DND-41 (cell line): Measurements from ENCODE around the gene LRRC42.

Experiments used
- ATAC-seq: fragments of 200-7000 bp; cut with Tn5 transposase; 3 replicates; pipeline ENCODE4 v1.9.1; 2021; ENCODE audit warnings: low read depth; ENCODE audit not compliant: insufficient read depth
- DNase-seq: peaks from one replicate; pipeline ENCODE4 v3.0.0-alpha.2; 2020
- H2AFZ ChIP-seq: 2 replicates; pipeline ENCODE4 v1.6.0; 2012; ENCODE audit warnings: low read depth, low read length
- H3K27ac ChIP-seq: 2 replicates; pipeline ENCODE4 v1.5.1; 2012; ENCODE audit warnings: low read length, inconsistent platforms
- H3K27me3 ChIP-seq: fragments of 200-600 bp; sonication (generic); 2 replicates; pipeline ENCODE4 v1.6.0; 2012; ENCODE audit warnings: low read length, mild to moderate bottlenecking, inconsistent platforms; ENCODE audit not compliant: insufficient read depth, poor library complexity
- H3K36me3 ChIP-seq: 2 replicates; pipeline ENCODE4 v1.5.1; 2012; ENCODE audit warnings: low read length, inconsistent platforms; ENCODE audit not compliant: insufficient read depth
- H3K4me1 ChIP-seq: 2 replicates; pipeline ENCODE4 v1.5.1; 2012; ENCODE audit warnings: mild to moderate bottlenecking, low read length; ENCODE audit not compliant: insufficient read depth
- H3K4me2 ChIP-seq: 2 replicates; pipeline ENCODE4 v1.6.0; 2012; ENCODE audit warnings: mild to moderate bottlenecking, moderate library complexity, low read length, inconsistent platforms; ENCODE audit not compliant: insufficient read depth
- H3K4me3 ChIP-seq, 2 experiments: fragments of 200-600 bp in 1 of 2; shearing (Covaris generic) in 1 of 2; 2 replicates each; pipeline ENCODE4 v1.5.1; 2012 to 2016; ENCODE audit warnings: inconsistent platforms in 2 of 2, low read length in 2 of 2, mild to moderate bottlenecking in 2 of 2, low read depth in 1 of 2, moderate library complexity in 1 of 2
- H3K79me2 ChIP-seq: 2 replicates; pipeline ENCODE4 v1.6.0; 2012; ENCODE audit warnings: low read length, inconsistent platforms; ENCODE audit not compliant: insufficient read depth
- H3K9ac ChIP-seq: 2 replicates; pipeline ENCODE4 v1.6.0; 2012; ENCODE audit warnings: low read depth, mild to moderate bottlenecking, inconsistent platforms, low read length, moderate library complexity
- H3K9me3 ChIP-seq: 2 replicates; pipeline ENCODE4 v1.5.1; 2012; ENCODE audit warnings: low read length, moderate library complexity, mild to moderate bottlenecking, inconsistent platforms; ENCODE audit not compliant: insufficient read depth, severe bottlenecking
- H4K20me1 ChIP-seq: 2 replicates; pipeline ENCODE4 v1.6.0; 2012; ENCODE audit warnings: low read length; ENCODE audit not compliant: insufficient read depth
- CTCF ChIP-seq: IDR thresholded peaks from 2 replicates; pipeline ENCODE4 v1.5.1; 2012; ENCODE audit warnings: borderline replicate concordance, low read length, moderate library complexity, mild to moderate bottlenecking; ENCODE audit not compliant: poor library complexity, severe bottlenecking; ENCODE audit errors: extremely low read depth
- EZH2 ChIP-seq: IDR thresholded peaks from 3 replicates; pipeline ENCODE4 v1.6.1; 2012; ENCODE audit warnings: borderline replicate concordance, low read depth, mild to moderate bottlenecking, moderate library complexity, low read length, inconsistent platforms; ENCODE audit not compliant: severe bottlenecking

The LRRC42 gene

GRCh38 chr1:54012863-54013262 is 66.7 kb downstream of the LRRC42 start:
- H3K9me3 ChIP-seq = no peaks in the 10 kb centered on the region
- no peak for TF ChIP-seq CTCF
- TF ChIP-seq EZH2 = no peak
- no peak overlapping the region for H3K4me2 ChIP-seq
- H3K9ac ChIP-seq = no peak overlapping the region
- H3K27me3 ChIP-seq = peaks cover 2% of the 10 kb centered on the region
- no peaks in the 10 kb centered on the region for H3K4me1 ChIP-seq
- no peak overlapping the region for H2AFZ ChIP-seq
- no peak overlapping the region for H3K27ac ChIP-seq
- no peak overlapping the region for H3K4me3 ChIP-seq
- H3K36me3 ChIP-seq = no peaks in the 10 kb centered on the region
- ATAC-seq = no peak
- H4K20me1 ChIP-seq = no peaks in the 10 kb centered on the region
- H3K79me2 ChIP-seq = no peaks in the 10 kb centered on the region
- DNase-seq = peak; percentile 0

GRCh38 chr1:54013393-54014008 is 67.4 kb downstream of the LRRC42 start:
- Histone ChIP-seq H3K27me3 (peaks cover 7% of the 10 kb centered on the region), H3K4me3 (no peak overlapping the region), H3K4me1 (no peaks in the 10 kb centered on the region), H3K36me3 (no peaks in the 10 kb centered on the region), H3K9me3 (no peaks in the 10 kb centered on the region), H2AFZ (no peak overlapping the region), H3K4me2 (no peak overlapping the region), H3K79me2 (no peaks in the 10 kb centered on the region), H4K20me1 (no peaks in the 10 kb centered on the region), H3K9ac (no peak overlapping the region), H3K27ac (no peak overlapping the region)
- DNase-seq (peak; percentile 1), ATAC-seq (no peak)
- TF ChIP-seq EZH2 = no peak
- TF ChIP-seq CTCF = no peak

- no peaks in the 10 kb centered on the region for H4K20me1 ChIP-seq
- ATAC-seq = no peak; the same call in 2 of the 3 replicates
- H3K9me3 ChIP-seq = no peaks in the 10 kb centered on the region
- TF ChIP-seq EZH2 (no peak), CTCF (no peak)
- no peak overlapping the region for H3K9ac ChIP-seq
- H3K79me2 ChIP-seq = no peaks in the 10 kb centered on the region
- H3K4me1 ChIP-seq = no peaks in the 10 kb centered on the region
- no peaks in the 10 kb centered on the region for H3K36me3 ChIP-seq
- H3K27ac ChIP-seq = no peak overlapping the region
- H2AFZ ChIP-seq = no peak overlapping the region
- no peak overlapping the region for H3K4me3 ChIP-seq
- H3K27me3 ChIP-seq = peaks cover 7% of the 10 kb centered on the region
- H3K4me2 ChIP-seq = no peak overlapping the region
- DNase-seq = peak; percentile 1
These were observed 68.0 kb downstream of the LRRC42 start for GRCh38 chr1:54014009-54014629.
